AG04450 (cell line): ENCODE data around the gene THRB. TPM values are rescaled to one million over a fixed set of nuclear protein-coding genes. Genes with fewer than 3 reads are reported as not detected.

Experiments
- CTCF ChIA-PET: fragments of 300-600, 350-600 bp; formaldehyde crosslinking; extraction: SDS; loops from one replicate; lab custom pipeline; 2022; ENCODE audit warnings: antibody characterized with exemption, inconsistent platforms; lab: Charles Lee
- POLR2A ChIA-PET: fragments of 350-600 bp; formaldehyde crosslinking; extraction: SDS; loops from one replicate; lab custom pipeline; 2021; ENCODE audit warnings: antibody characterized with exemption, inconsistent platforms; lab: Yijun Ruan, JAX
- DNase-seq: peaks from one replicate; pipeline ENCODE4 v3.0.0-alpha.2; 2011; ENCODE audit warnings: low read depth, low spot score
- H3K27ac ChIP-seq: one replicate; pipeline ENCODE4 v1.5.1; 2012; ENCODE audit warnings: low read depth, low read length, control low read depth
- H3K27me3 ChIP-seq: one replicate; pipeline ENCODE4 v1.6.0; 2012; ENCODE audit warnings: low read length; ENCODE audit not compliant: control insufficient read depth, insufficient read depth
- H3K4me3 ChIP-seq: 2 replicates; pipeline ENCODE4 v1.5.1; 2011; ENCODE audit warnings: mild to moderate bottlenecking, low read depth, low read length, control low read depth
- H3K9me3 ChIP-seq: 2 replicates; pipeline ENCODE4 v1.5.1; 2012; ENCODE audit warnings: low read length; ENCODE audit not compliant: control insufficient read depth, insufficient read depth
- polyA plus RNA-seq: library from polyadenylated mRNA; depleted of rRNA; stranded (reverse); fragments of >200 nt; gene quantifications from 2 replicates; pipeline ENCODE4 v1.2.3, GENCODE V29; 2011
- TF ChIP-seq, protein P1 (sequence below): IDR thresholded peaks from 2 replicates; pipeline ENCODE4 v1.5.1; 2011; ENCODE audit warnings: low read depth, low read length, control low read depth, inconsistent platforms

Gene THRB
- polyA plus RNA-seq, 1 experiment = 0.02 TPM

DNA sequence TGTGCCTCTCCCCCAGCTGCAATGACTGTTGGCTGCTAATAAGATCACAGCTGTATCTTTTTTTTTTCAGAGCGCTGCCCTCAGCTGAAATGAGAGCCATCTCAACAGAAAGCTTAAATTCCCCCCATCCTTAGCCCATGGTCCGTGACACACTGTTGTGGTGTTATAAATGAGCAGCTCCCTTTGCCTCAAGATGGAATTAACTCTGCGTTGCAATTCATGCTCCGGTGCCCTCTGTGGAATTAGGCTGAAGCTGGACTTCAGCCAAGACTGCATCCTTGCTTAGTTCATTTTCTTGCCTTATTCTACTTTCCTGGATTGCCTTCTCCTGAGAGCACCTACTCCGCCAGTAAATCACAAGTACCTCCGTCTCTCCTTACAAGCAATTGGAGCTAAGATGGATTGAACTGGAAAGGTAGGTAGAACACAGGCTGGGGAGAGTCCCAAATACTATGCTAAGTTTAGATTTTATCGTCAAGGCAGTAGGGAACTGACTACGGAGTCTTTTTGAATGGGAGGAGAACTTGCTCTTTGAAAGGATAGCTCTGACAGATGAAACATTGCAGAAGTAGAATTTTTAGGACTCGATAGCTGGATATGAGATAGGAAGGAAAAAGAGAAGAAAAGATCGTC lies 39.0 kb upstream of the THRB start:
- ChIA-PET CTCF (no interaction called here), POLR2A (no interaction called here)
- no peaks in the 10 kb centered on the region for H3K9me3 ChIP-seq
- no peak for DNase-seq
- H3K27me3 ChIP-seq = no peaks in the 10 kb centered on the region
- TF ChIP-seq, protein P1, sequence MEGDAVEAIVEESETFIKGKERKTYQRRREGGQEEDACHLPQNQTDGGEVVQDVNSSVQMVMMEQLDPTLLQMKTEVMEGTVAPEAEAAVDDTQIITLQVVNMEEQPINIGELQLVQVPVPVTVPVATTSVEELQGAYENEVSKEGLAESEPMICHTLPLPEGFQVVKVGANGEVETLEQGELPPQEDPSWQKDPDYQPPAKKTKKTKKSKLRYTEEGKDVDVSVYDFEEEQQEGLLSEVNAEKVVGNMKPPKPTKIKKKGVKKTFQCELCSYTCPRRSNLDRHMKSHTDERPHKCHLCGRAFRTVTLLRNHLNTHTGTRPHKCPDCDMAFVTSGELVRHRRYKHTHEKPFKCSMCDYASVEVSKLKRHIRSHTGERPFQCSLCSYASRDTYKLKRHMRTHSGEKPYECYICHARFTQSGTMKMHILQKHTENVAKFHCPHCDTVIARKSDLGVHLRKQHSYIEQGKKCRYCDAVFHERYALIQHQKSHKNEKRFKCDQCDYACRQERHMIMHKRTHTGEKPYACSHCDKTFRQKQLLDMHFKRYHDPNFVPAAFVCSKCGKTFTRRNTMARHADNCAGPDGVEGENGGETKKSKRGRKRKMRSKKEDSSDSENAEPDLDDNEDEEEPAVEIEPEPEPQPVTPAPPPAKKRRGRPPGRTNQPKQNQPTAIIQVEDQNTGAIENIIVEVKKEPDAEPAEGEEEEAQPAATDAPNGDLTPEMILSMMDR = no peak
- no peak overlapping the region for H3K4me3 ChIP-seq
- H3K27ac ChIP-seq = no peak overlapping the region

DNA sequence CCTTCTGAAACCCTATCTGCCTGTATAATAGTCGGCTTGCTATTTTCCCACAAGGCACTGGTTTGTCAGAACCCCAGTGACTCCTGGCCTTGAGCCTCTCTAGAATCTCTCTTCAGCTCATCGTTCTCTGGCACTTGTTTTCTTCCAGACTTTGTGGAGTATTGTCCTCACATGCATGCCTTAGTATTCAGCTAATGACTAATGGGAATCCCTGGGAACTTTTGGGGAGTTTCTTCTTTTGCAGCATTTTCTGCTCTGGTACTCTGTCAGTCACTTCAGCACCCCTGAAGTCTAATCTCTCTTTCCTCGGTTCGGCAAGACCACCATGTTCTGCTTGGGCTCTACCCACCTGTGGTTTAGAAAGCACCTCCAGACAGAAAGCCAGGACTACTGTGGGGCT lies 35.8 kb upstream of the THRB start:
- POLR2A ChIA-PET = no interaction called here
- CTCF ChIA-PET = no interaction called here
- H3K9me3 ChIP-seq = no peaks in the 10 kb centered on the region
- TF ChIP-seq, protein P1 = no peak
- H3K27me3 ChIP-seq = no peaks in the 10 kb centered on the region
- no peak for DNase-seq
- no peak overlapping the region for H3K27ac ChIP-seq
- no peak overlapping the region for H3K4me3 ChIP-seq

DNA sequence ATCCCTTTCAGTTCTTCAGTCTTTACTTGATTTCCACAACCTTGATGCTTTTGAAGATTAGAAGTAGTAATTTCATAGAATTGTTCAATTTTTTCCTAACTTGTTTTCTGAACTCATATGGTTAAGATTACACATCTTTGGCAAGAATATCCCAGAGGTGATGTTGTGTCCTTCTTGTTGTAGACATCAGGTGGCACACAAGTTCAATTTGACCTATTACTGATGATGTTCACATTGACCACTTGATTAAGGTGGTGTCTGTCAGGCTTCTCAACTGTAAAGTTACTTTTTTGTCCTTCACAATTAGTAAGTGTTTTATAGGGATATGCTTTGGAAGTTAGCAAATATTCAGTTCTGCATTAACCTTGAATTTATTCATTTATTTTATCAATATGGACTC lies 34.6 kb upstream of the THRB start:
- TF ChIP-seq, protein P1 = no peak
- H3K9me3 ChIP-seq = no peaks in the 10 kb centered on the region
- CTCF ChIA-PET = no interaction called here
- DNase-seq = no peak
- no peaks in the 10 kb centered on the region for H3K27me3 ChIP-seq
- no peak overlapping the region for H3K27ac ChIP-seq
- H3K4me3 ChIP-seq = no peak overlapping the region
- POLR2A ChIA-PET = no interaction called here

DNA sequence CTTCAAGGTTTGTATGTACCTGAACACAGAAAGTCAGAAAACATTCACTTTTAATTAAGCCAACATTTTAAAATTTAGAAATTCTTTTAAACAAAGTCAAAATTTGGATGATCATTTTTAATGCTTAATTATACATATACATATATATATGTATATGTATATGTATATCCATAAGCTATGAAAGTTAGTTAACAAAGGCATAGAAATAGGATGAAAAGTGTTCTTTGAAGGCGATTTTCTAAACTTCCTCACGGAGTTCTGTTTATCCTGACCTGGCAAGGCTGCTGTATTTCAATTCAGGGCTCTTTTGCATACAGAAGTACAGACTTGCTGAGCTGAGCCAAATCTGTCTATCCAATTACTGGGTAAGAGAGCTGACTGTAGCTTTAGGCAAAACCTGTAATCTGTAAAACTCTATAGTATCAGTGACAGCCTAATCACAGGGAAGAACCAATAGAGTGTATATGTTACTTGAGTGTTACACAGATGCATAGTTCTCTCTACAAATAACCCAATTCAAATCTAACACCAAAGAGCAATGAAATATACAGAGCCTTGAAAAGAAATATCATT lies 32.1 kb upstream of the THRB start:
- Histone ChIP-seq H3K27me3 (peaks cover 11% of the 10 kb centered on the region), H3K9me3 (no peaks in the 10 kb centered on the region), H3K27ac (no peak overlapping the region), H3K4me3 (no peak overlapping the region)
- no peak for DNase-seq
- TF ChIP-seq, protein P1 = no peak
- CTCF ChIA-PET = no interaction called here
- POLR2A ChIA-PET = no interaction called here

DNA sequence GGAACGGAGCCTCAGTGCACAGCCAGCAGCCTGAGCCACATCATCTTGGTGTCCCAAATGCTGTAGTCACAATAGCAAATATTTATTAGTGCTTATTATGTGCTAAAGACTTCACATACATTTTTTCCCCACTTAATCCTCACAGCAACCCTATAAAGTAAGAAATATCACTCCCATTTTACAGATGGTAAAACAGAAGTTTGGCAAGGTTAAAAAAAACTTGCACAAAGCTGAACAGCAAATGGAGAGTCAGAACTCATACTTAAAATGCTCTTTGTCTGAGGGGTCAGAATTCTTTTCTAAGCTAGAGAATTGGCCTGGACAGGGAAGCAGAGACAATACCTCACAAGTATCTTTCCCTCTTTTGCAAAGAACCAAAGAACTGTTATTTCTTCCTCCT lies 30.9 kb upstream of the THRB start:
- DNase-seq = no peak
- ChIA-PET POLR2A (no interaction called here), CTCF (no interaction called here)
- Histone ChIP-seq H3K27ac (no peak overlapping the region), H3K9me3 (no peaks in the 10 kb centered on the region), H3K27me3 (peaks cover 17% of the 10 kb centered on the region), H3K4me3 (no peak overlapping the region)
- TF ChIP-seq, protein P1 = no peak
